ENCODE data around the gene TRIM71.

The TRIM71 gene

GRCh38 chr3:32848215-32848614, 30.4 kb downstream of the TRIM71 start:
- Histone ChIP-seq H3K4me3 (ENCODE audit: low read length) (no peak overlapping the region), H3K9ac (ENCODE audit: low read length) (no peak overlapping the region), H3K36me3 (ENCODE audit: control insufficient read depth, insufficient read depth, low read length) (no peaks in the 10 kb centered on the region), H3K9me3 (ENCODE audit: control insufficient read depth, low read length) (no peaks in the 10 kb centered on the region), H3K4me1 (ENCODE audit: control insufficient read depth, insufficient read depth, low read length) (peaks cover 1% of the 10 kb centered on the region), H3K27me3 (ENCODE audit: control insufficient read depth, insufficient read depth, low read length) (no peaks in the 10 kb centered on the region)

GRCh38 chr3:32849046-32849445, 31.2 kb downstream of the TRIM71 start:
- no peaks in the 10 kb centered on the region for H3K27me3 ChIP-seq (ENCODE audit: control insufficient read depth, insufficient read depth, low read length)
- H3K9ac ChIP-seq (ENCODE audit: low read length): no peak overlapping the region
- H3K9me3 ChIP-seq (ENCODE audit: control insufficient read depth, low read length): no peaks in the 10 kb centered on the region
- no peaks in the 10 kb centered on the region for H3K36me3 ChIP-seq (ENCODE audit: control insufficient read depth, insufficient read depth, low read length)
- no peak overlapping the region for H3K4me3 ChIP-seq (ENCODE audit: low read length)
- no peaks in the 10 kb centered on the region for H3K4me1 ChIP-seq (ENCODE audit: control insufficient read depth, insufficient read depth, low read length)

- H3K36me3 ChIP-seq (ENCODE audit: control insufficient read depth, insufficient read depth, low read length): no peaks in the 10 kb centered on the region
- no peaks in the 10 kb centered on the region for H3K4me1 ChIP-seq (ENCODE audit: control insufficient read depth, insufficient read depth, low read length)
- no peak overlapping the region for H3K4me3 ChIP-seq (ENCODE audit: low read length)
- H3K27me3 ChIP-seq (ENCODE audit: control insufficient read depth, insufficient read depth, low read length): no peaks in the 10 kb centered on the region
- no peak overlapping the region for H3K9ac ChIP-seq (ENCODE audit: low read length)
- H3K9me3 ChIP-seq (ENCODE audit: control insufficient read depth, low read length): no peaks in the 10 kb centered on the region
These were observed 32.4 kb downstream of the TRIM71 start for GRCh38 chr3:32850226-32850625.

GRCh38 chr3:32850636-32851035, 32.8 kb downstream of the TRIM71 start:
- Histone ChIP-seq H3K4me1 (ENCODE audit: control insufficient read depth, insufficient read depth, low read length) (no peaks in the 10 kb centered on the region), H3K27me3 (ENCODE audit: control insufficient read depth, insufficient read depth, low read length) (no peaks in the 10 kb centered on the region), H3K9ac (ENCODE audit: low read length) (no peak overlapping the region), H3K9me3 (ENCODE audit: control insufficient read depth, low read length) (no peaks in the 10 kb centered on the region), H3K36me3 (ENCODE audit: control insufficient read depth, insufficient read depth, low read length) (no peaks in the 10 kb centered on the region), H3K4me3 (ENCODE audit: low read length) (no peak overlapping the region)

- Histone ChIP-seq H3K9me3 (ENCODE audit: control insufficient read depth, low read length) (no peaks in the 10 kb centered on the region), H3K4me1 (ENCODE audit: control insufficient read depth, insufficient read depth, low read length) (no peaks in the 10 kb centered on the region), H3K36me3 (ENCODE audit: control insufficient read depth, insufficient read depth, low read length) (no peaks in the 10 kb centered on the region), H3K27me3 (ENCODE audit: control insufficient read depth, insufficient read depth, low read length) (no peaks in the 10 kb centered on the region), H3K9ac (ENCODE audit: low read length) (no peak overlapping the region), H3K4me3 (ENCODE audit: low read length) (no peak overlapping the region)
These were observed 34.3 kb downstream of the TRIM71 start for GRCh38 chr3:32852146-32852545.

- no peaks in the 10 kb centered on the region for H3K36me3 ChIP-seq (ENCODE audit: control insufficient read depth, insufficient read depth, low read length)
- no peak overlapping the region for H3K4me3 ChIP-seq (ENCODE audit: low read length)
- H3K4me1 ChIP-seq (ENCODE audit: control insufficient read depth, insufficient read depth, low read length): no peaks in the 10 kb centered on the region
- no peaks in the 10 kb centered on the region for H3K9me3 ChIP-seq (ENCODE audit: control insufficient read depth, low read length)
- H3K27me3 ChIP-seq (ENCODE audit: control insufficient read depth, insufficient read depth, low read length): no peaks in the 10 kb centered on the region
- H3K9ac ChIP-seq (ENCODE audit: low read length): no peak overlapping the region
These were observed 37.7 kb downstream of the TRIM71 start for GRCh38 chr3:32855350-32855953.

GRCh38 chr3:32856355-32856889, 38.6 kb downstream of the TRIM71 start:
- no peaks in the 10 kb centered on the region for H3K27me3 ChIP-seq (ENCODE audit: control insufficient read depth, insufficient read depth, low read length)
- no peak overlapping the region for H3K4me3 ChIP-seq (ENCODE audit: low read length)
- no peak overlapping the region for H3K9ac ChIP-seq (ENCODE audit: low read length)
- H3K36me3 ChIP-seq (ENCODE audit: control insufficient read depth, insufficient read depth, low read length): no peaks in the 10 kb centered on the region
- H3K9me3 ChIP-seq (ENCODE audit: control insufficient read depth, low read length): no peaks in the 10 kb centered on the region
- H3K4me1 ChIP-seq (ENCODE audit: control insufficient read depth, insufficient read depth, low read length): no peaks in the 10 kb centered on the region

- Histone ChIP-seq H3K4me3 (ENCODE audit: low read length) (no peak overlapping the region), H3K36me3 (ENCODE audit: control insufficient read depth, insufficient read depth, low read length) (no peaks in the 10 kb centered on the region), H3K9me3 (ENCODE audit: control insufficient read depth, low read length) (no peaks in the 10 kb centered on the region)
These were observed 39.2 kb downstream of the TRIM71 start for GRCh38 chr3:32856901-32857507.

GRCh38 chr3:32857921-32858320, 40.1 kb downstream of the TRIM71 start:
- H3K36me3 ChIP-seq (ENCODE audit: control insufficient read depth, insufficient read depth, low read length): no peaks in the 10 kb centered on the region
- no peaks in the 10 kb centered on the region for H3K4me1 ChIP-seq (ENCODE audit: control insufficient read depth, insufficient read depth, low read length)
- H3K27me3 ChIP-seq (ENCODE audit: control insufficient read depth, insufficient read depth, low read length): no peaks in the 10 kb centered on the region
- no peaks in the 10 kb centered on the region for H3K9me3 ChIP-seq (ENCODE audit: control insufficient read depth, low read length)
- H3K4me3 ChIP-seq (ENCODE audit: low read length): no peak overlapping the region
- no peak overlapping the region for H3K9ac ChIP-seq (ENCODE audit: low read length)

More at GRCh38 chr3:32856901-32857507, 39.2 kb downstream of the TRIM71 start:
- Histone ChIP-seq H3K27me3 (ENCODE audit: control insufficient read depth, insufficient read depth, low read length) (no peaks in the 10 kb centered on the region), H3K9ac (ENCODE audit: low read length) (no peak overlapping the region), H3K4me1 (ENCODE audit: control insufficient read depth, insufficient read depth, low read length) (no peaks in the 10 kb centered on the region)

GRCh38 chr3:32859604-32860237, 41.9 kb downstream of the TRIM71 start:
- Histone ChIP-seq H3K36me3 (ENCODE audit: control insufficient read depth, insufficient read depth, low read length) (no peaks in the 10 kb centered on the region), H3K9me3 (ENCODE audit: control insufficient read depth, low read length) (no peaks in the 10 kb centered on the region), H3K4me3 (ENCODE audit: low read length) (no peak overlapping the region), H3K27me3 (ENCODE audit: control insufficient read depth, insufficient read depth, low read length) (peaks cover 3% of the 10 kb centered on the region), H3K4me1 (ENCODE audit: control insufficient read depth, insufficient read depth, low read length) (no peaks in the 10 kb centered on the region), H3K9ac (ENCODE audit: low read length) (no peak overlapping the region)

GRCh38 chr3:32860499-32860898, 42.7 kb downstream of the TRIM71 start:
- Histone ChIP-seq H3K27me3 (ENCODE audit: control insufficient read depth, insufficient read depth, low read length) (peaks cover 3% of the 10 kb centered on the region), H3K36me3 (ENCODE audit: control insufficient read depth, insufficient read depth, low read length) (no peaks in the 10 kb centered on the region), H3K9me3 (ENCODE audit: control insufficient read depth, low read length) (no peaks in the 10 kb centered on the region), H3K4me1 (ENCODE audit: control insufficient read depth, insufficient read depth, low read length) (no peaks in the 10 kb centered on the region), H3K9ac (ENCODE audit: low read length) (no peak overlapping the region), H3K4me3 (ENCODE audit: low read length) (no peak overlapping the region)

GRCh38 chr3:32861681-32862080, 43.9 kb downstream of the TRIM71 start:
- no peaks in the 10 kb centered on the region for H3K9me3 ChIP-seq (ENCODE audit: control insufficient read depth, low read length)
- no peaks in the 10 kb centered on the region for H3K4me1 ChIP-seq (ENCODE audit: control insufficient read depth, insufficient read depth, low read length)
- no peak overlapping the region for H3K9ac ChIP-seq (ENCODE audit: low read length)
- peaks cover 3% of the 10 kb centered on the region for H3K27me3 ChIP-seq (ENCODE audit: control insufficient read depth, insufficient read depth, low read length)
- H3K36me3 ChIP-seq (ENCODE audit: control insufficient read depth, insufficient read depth, low read length): no peaks in the 10 kb centered on the region
- H3K4me3 ChIP-seq (ENCODE audit: low read length): no peak overlapping the region

Data from mucosa of stomach (tissue), 1 donor.